Ramos (cell line): ENCODE measurements around the gene LARGE1.

Source experiments
- in situ Hi-C: fragments of 300-500 bp; cut with MboI; formaldehyde crosslinking; loops from one replicate; pipeline ENCODE4 v1.14.3; 2022; ENCODE audit warnings: low sequenced_read_pairs; ENCODE audit not compliant: unreplicated experiment

LARGE1 gene

DNA sequence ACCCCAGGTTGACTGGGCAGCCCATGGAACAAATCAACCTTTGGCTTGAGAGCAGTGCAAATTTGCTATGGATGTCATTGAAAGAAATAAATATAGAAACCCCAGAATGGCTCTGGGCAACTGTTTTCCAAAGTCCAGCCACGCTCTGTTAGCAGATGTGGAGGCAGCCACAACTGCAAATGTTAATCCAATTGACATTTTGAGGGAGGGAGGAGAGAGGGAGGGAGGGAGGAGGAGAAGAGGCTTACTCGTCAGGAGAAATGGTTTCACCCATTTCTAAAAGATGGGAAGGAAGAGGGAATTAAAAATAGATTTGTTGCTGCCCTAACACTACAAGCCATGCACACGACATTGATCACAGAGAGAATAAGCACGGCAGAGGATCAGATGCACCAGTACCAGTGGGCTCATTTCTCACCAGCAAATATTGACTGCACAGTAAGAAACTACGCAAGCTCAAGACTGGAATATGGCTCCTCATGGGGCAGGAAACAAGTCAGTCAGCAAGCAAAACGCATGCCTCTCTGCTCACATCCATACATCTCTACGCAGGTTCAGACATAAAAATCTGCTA lies 229.1 kb downstream of the LARGE1 start:
- in situ Hi-C loops, result no loop called here

DNA sequence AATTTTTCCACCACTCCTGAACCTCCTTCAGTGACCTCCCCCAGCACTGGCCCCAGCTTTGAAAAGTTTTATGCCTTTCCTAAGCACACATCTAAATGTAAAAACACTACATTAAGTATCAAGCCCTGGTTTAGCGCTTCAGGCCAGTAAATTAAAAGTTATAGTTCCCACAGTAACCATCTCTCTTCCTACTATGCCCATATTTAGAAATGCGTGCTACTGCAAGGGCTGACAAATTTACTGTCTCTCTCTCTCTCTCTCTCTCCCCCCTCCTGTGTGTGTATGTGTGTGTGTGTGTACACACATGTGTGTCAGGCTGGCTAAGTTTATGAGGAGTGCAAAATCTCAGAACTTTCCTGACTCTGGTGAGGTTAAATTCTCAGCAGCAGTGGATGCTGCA lies 231.4 kb downstream of the LARGE1 start:
- in situ Hi-C loops, result no loop called here

DNA sequence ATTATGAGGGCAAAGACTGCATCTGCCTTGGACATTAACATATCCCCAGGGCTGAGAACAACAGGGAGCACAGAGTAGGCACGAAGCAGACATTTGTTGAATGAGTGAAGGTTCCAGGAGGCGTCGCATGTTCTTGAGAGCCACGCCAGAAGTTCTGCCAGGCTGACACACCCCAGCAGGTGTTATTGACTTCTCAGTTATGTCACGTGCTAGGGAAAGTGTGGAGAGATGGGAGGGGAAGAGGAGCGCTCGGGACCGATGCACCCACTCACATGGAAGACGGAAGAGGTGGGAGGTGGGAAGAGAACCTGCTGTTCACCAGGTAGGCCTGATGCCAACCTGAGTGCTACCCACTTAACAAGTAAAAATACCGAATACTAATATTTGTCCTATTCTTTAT lies 232.8 kb downstream of the LARGE1 start:
- in situ Hi-C loops, result no loop called here

DNA sequence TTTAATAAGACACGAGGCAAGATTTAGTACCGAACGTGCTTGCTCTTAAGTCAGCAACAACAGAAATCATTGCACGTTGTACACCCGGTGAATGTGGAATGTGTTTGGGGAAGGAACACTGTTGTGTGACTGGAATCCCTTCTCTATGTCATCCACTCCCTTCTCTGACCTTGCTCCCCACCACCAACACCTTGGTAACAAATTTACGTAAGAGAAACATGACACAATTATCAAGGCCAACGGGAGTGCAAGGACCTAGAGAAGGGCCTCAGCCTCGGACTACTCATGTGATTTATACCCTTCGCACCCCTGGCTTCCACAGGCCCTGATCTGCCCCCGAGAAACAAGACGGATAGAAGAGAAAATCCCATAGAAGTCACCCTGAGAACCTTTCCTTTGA lies 236.2 kb downstream of the LARGE1 start:
- in situ Hi-C loops, result no loop called here

DNA sequence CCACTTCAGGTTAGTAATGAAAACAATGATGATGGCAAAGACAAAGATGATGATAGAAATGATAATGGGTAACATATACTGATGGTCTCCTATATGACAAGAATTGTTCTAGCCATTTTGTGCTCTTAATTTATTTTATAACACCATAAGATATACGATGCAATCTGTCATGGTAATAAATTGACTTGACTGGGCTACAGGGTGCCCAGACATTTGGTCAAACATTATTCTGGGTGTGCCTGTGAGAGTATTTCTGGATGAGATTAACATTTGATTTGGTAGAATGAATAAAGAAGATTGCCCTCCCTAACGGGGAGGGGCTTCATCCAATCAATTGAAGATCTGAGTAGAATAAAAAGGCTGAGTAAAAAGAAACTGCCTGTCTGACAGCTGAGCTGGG lies 237.3 kb downstream of the LARGE1 start:
- in situ Hi-C loops, result no loop called here

DNA sequence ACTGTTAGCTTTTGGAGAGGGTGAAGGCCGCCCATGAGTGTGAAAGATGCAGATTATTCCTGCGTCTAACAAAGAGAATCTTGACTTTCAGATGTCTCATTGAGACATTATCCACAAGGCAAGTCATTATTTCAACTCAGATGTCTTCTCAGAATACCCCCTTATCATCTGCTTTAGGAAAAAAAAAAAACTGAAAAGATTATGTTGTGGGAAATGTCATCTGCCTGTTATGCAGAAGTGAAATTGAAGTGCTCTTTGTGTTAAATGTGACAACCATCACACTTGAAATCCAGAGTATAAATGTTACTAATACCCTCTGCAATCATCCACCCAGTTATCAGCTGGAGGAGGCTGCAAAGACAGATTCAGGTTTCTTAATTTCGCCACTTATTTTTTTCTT lies 239.6 kb downstream of the LARGE1 start:
- in situ Hi-C loops, result no loop called here

DNA sequence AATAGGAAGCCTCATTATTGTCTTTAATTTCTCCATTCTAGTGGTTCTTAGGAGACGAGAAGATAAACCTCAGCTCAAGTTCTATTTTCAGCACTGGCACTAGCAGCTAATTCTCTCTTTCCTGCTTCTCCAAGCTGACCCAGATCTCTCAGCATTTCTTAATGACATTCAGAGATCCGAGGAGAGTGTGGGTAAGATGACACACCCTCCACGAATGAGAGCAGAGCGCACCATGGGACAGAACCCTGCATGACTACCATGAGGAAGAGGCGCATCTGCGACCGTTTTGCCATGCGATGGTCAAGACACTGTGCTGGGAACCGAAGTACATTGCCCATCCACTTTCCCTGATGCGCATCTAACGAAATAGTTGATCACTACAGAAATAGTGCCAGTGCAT lies 241.8 kb downstream of the LARGE1 start:
- in situ Hi-C loops, result no loop called here

DNA sequence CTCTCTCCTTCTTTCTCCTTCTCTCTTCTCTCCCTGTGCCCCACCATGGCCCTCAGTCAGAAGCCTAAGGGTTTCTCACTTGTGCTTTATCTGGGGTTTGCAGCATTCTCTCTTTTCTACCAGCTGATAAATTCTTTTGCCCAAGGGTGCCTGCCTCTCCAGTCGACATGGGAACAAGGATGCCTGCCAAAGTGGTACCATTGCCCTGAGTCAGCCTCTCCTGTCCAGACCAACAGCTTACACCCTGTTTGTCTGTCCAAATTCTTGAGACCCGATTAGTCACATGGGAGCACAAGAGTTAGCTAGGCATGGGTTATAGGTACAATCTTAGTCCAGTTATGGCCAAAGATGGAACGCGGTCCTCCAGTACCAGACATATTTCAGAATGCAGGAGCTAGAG lies 242.7 kb downstream of the LARGE1 start:
- in situ Hi-C loops, result no loop called here

DNA sequence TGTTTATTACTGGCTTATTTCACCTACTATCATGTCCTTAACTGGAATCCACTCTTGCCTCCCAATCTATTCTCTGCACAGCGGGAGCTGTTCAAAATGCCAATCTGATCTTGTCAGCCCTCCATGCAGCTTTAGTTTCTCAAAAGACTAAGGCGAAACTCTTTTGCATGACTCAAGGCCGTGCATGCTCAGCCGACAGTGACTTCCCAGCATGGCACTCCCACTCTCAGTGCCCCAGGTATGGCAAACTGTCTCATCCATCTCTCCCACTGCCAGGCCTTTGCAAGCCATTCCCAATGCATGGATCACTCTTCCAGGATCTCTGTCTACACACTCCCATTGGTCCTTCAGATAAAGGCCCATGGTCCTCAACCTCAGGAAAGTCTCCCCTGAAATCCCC lies 245.9 kb downstream of the LARGE1 start:
- in situ Hi-C loops, result no loop called here

DNA sequence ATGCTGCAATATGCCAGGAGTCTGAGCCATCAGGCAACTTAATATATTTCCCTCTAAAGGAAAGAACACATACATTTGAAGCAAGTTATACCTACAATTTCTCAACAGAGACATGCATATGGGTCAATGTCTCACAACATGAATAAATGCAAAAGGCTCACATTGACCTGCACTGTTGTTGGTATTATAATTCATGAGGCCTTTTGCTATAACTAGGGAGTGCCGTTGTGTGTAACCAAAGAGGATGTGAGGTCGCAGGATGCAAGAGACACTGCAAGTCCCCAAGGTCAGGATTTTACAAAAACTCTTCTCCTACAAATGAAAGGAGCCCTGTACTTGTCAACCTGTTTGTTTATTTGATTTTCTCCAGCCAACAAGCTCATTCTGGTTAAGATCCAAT lies 250.5 kb downstream of the LARGE1 start:
- in situ Hi-C loops, result no loop called here

DNA sequence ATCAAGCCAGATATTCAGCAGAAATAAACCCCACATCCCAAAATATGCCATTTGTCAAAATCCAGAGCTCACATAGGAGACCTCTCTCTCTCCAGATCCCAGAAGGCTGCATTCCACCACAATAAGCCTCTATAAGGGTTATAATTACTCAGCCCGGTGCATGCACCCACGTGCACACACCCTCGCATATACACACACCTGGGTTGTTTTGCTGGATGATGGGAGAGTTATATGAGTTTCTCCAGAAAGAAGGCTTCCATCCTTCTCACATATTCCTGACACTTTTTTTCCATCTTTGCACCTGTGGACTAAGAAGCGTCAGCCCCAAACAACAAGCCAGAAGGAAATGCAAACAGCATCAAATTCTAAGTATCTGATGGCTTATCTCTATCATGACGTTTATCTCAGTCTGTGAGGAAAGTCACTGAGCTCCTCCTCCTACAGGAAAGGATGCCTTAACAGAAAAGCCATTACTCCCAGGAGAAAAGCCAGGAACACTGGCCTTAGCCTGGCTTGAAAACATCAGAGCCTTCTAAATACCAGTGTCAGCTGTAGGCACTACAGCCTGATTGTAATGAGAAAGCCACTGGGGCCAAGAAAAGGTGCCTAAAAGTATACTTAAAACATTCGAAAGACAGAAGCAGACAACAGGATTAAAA lies 253.2 kb downstream of the LARGE1 start:
- in situ Hi-C loops, result no loop called here

DNA sequence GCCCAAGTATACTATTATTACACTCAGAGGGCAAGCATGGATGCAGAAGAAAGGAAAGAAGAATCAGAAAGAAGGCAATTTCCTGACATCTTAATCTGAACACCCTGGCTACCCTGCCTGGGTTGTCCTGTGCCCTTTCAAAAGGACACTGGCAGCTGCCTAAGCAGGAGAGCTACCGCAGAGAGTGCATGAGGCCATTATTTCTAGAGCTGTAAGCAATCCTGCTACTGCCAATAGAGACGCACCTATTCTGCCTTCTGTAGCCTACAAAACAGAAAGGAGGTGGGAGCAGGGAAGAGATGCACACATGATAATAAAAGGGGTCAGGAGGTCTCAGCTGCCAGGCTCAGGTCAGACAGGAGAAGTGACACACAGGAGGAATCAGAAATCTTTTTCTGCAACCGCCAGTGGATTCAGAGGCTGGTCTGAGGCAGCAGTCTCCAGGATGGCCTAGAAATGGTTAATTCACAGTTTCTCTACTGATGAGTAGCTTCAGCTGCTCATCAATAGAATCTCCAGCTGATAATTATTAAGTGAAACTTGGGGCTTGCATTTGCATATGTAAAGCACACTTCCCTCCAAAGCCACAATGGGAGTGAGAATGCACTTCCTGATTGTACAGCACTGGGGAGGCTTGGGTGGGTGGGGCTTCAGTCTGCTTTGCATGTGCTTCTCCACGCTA lies 253.9 kb downstream of the LARGE1 start:
- in situ Hi-C loops, result no loop called here

DNA sequence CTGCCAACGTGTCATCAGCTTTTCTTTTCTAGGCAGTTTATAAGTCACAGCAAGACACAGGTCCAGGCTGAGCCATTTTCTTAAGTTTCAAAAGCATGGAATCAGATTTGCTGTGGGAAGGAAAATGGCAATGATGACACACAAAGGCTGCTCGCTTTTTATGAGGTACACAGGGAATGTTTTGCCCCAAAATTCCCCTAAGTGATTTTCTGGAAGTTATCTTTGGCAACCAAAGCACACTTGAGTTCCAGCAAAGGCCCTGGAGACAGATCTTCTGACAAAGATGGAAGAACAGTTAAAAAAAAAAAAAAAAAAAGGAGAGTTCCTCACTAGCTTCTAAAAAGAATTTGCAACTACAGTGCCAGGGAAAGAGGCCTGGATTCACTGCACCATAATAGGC lies 260.8 kb downstream of the LARGE1 start:
- in situ Hi-C loops, result no loop called here

DNA sequence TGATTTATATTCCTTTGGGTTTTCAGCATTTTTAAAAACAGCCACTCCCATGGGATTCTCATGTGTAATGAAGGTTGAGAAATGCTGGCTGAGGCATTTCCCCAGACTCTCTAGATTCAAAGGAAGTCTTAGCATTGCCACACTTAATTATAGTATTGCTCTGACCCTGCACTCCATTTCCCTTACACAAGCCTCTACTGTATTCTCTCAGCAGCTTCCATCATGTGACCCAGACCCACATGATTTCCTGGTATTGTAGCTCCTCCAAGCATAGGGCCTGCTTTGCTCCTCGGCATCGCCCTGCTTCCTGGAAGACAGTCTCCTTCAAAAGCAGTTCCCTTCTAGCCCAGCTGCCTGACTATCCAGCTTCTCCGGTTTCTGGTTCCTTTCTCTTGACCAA lies 261.5 kb downstream of the LARGE1 start:
- in situ Hi-C loops, result no loop called here

DNA sequence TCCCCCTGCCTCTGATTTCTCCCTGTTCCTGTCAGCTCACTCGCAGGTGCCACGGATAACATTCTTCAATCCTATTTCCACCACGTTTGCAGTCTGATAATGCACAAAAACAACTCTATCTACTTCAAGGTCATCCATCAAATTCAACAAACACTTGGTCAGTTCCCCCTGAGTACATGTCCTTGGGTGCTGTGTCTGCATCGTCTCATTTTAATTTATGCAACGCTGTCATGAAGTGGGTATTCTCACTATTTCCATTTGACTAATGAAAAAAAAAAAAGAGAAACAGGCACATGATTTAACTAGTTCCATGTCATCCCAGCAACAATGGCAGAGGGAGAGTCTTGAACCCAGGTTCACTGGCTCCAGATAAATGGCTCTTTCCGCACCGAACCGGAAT lies 262.6 kb downstream of the LARGE1 start:
- in situ Hi-C loops, result no loop called here

DNA sequence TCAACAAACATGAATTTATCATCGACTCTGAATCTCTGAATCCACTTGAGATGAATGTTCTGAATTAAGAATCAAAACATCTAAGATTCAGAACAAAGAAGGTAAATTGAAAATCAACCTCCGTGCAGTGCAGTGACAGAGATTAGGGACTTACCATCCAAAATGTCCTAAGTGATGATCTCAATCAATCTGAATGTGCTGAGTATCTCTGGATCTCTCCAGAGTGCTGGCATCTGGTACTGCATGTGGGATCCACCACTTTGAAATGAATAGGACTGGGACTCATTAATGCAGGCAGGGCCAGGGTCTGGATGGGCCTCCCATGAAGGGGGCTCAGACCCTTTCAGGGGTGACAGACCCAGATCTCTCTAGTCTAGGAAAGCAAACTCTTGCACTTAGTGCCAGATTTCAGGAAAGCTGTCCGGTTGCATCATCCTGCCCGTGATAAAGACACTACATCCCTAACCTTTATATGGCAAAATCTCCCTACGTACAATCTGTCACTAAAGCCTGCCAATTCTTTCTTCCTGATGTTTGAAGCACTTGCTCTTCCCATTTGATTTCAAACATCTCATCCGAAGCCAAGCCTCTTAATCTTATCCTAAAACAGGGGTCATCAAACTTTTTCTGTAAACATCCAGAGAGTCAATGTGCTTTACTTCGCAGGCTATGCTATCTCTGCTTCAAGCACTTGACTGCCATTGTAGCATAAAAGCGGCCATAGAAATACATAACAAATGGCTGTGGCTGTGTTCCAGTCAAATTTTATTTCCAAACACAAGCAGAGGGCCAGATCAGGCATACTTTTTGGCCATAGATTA lies 263.3 kb downstream of the LARGE1 start:
- in situ Hi-C loops, result no loop called here

DNA sequence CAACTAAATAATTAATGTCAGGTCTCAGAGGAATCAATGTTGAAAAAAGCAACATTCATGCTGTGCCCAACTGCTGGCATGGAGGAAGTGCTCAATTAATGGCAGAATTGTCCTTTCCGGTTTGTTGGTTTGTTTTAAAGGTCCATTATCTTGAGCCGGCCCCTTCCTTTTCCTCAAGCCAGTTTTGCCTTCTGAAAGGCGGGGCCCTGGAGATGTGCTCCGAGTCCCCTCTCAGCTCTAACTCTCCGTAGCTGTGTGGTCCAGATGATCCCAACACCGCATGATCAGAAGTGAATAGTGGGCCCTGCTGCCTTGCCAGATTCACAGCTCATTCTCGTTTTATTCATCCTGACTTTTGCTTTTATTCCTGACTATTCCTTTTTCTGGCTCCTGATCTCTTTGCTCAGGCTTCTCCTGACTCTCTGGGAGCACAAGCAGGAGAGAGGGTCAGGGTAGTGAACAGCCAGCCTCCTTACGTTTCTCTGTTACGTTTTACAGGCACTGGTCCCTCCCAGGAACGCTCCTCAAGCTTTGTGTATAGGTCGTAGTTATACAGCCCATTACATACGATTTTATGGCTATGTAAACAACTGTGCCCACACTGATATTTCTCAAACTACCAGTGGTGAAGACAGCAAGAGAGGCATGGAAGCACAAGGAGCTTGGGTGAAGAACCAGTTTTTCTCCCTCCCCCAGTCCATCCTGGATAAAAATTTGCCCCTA lies 265.9 kb downstream of the LARGE1 start:
- in situ Hi-C loops, result no loop called here

DNA sequence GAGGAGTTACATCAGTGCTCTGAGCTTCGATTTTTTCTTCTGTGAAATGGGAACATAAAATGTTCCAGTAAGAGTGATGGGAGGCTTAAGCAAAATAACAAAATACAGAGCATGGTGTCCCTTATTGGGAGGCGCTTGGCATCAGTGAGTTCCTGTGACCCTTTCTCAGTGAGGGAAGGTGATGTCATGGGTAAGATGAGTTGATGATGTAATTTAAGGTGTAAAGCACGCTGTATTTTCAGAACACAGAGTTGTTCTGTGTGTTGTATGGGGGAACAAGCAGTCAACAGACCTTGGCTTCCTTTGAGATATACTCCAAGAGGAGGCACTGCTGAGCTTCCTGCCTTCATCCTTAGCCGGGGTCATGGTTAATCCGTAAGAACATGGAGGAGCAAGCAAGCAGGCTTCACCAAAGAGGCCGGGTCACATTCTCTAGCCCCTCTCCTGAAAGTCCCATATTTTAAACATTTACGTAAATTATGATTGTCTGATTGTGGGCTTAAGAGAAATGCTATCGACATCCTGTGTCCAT lies 266.7 kb downstream of the LARGE1 start:
- in situ Hi-C loops, result no loop called here

DNA sequence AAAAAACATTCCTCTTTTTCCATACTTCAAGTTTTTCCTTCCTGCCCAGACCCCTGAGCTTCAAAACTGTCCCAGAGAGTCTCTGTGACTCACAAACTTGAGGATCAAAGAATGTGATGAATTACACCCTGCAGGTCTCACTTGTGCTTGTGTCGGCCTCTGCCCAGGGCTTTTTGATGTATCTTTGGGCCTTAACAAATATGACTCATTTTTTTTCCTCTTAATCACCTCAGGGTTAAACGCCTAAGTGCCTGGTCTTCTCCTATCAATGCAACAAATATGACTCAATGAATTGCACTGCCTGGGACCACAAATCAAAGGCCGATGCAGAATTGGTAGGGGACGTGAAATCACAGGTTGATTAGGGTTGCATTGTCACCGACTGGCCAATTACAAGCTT lies 267.7 kb downstream of the LARGE1 start:
- in situ Hi-C loops, result no loop called here

DNA sequence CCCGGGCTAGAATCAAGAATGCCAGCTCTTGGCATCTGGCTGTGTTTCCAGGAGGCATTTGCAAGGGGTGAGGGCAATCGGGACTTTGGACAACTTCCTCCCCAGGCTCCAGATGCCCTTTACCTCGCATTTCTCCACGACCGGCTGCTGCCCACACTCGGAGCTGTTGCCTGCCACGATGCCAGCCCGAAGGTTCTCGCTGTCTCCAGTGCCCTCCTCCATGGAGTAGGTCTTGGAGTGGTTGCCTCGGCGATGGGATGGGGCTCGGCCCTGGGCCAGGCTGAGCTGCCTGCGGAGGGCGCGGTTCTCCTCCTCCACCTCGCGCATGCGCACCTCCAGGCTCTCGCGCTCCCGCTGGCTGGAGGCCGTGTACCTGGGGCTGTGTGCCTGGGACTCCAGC lies 270.0 kb downstream of the LARGE1 start:
- in situ Hi-C loops, result no loop called here
